Psoas muscle (tissue), 8 donors: ENCODE measurements around the gene GPATCH4. TPM values are rescaled to one million over a fixed set of nuclear protein-coding genes. Genes with fewer than 3 reads are reported as not detected.

Source experiments
- ATAC-seq, 4 donors: fragments of 200-7000 bp; cut with Tn5 transposase; one replicate each; pipeline ENCODE4 v1.9.1; 2020; ENCODE audit warnings: moderate library complexity in 3 of 4, mild to moderate bottlenecking in 2 of 4
- DNase-seq, 2 donors: peaks; one replicate each; pipeline ENCODE4 v3.0.0-alpha.2; 2020
- H3K27ac ChIP-seq: fragments of 200-600 bp; one replicate; pipeline ENCODE4 v1.8.0; 2022
- H3K27me3 ChIP-seq, 3 donors: fragments of 200-600 bp in 1 of 3; one replicate each; pipeline versions ENCODE4 v1.6.1 to v1.8.0; 2013 to 2022; ENCODE audit warnings: low read length in 2 of 3, mild to moderate bottlenecking in 2 of 3, moderate library complexity in 1 of 3; ENCODE audit not compliant: insufficient read depth in 3 of 3
- H3K36me3 ChIP-seq, 2 donors: fragments of 200-600 bp in 1 of 2; one replicate each; pipeline versions ENCODE4 v1.6.1 to v1.8.0; 2013 to 2022; ENCODE audit warnings: low read depth in 1 of 2, mild to moderate bottlenecking in 1 of 2, moderate library complexity in 1 of 2; ENCODE audit not compliant: insufficient read depth in 1 of 2
- H3K4me1 ChIP-seq: fragments of 200-600 bp; one replicate; pipeline ENCODE4 v1.8.0; 2022
- H3K4me3 ChIP-seq: fragments of 200-600 bp; one replicate; pipeline ENCODE4 v1.8.0; 2022; ENCODE audit warnings: mild to moderate bottlenecking
- H3K9me3 ChIP-seq: fragments of 200-600 bp; one replicate; pipeline ENCODE4 v1.8.0; 2022
- CTCF ChIP-seq: fragments of 200-600 bp; IDR thresholded peaks from one replicate; pipeline ENCODE4 v1.8.0; 2022; ENCODE audit warnings: antibody characterized with exemption
- WGBS, 3 donors: extraction: QIAGEN DNeasy Blood & Tissue Kit; methylation state at CpG; one replicate each; pipeline versions ENCODE4 v1.1.6 to v1.1.7; 2013; 5-methylcytosine and 5-hydroxymethylcytosine counted together
- intact Hi-C, 2 donors: fragments of 100-400 bp; cut with DNase I; formaldehyde crosslinking; loops; one replicate each; pipeline versions ENCODE4 v1.11.0 to v1.14.2; 2022
- polyA plus RNA-seq, 3 donors: library from polyadenylated mRNA; stranded (reverse); fragments of 200-250 nt; gene quantifications; one replicate each; pipeline ENCODE4 v1.2.3, GENCODE V29; 2013
- total RNA-seq, 4 donors: library from RNA; stranded (reverse); fragmentation: NEBNext Ultra II Directional in 2 of 4; extraction: Animal tissue kit (Norgen Biotek cat#: 25700) in 2 of 4; gene quantifications; one replicate each; pipeline versions ENCODE4 v1.2.1 to v1.2.4, GENCODE V29; 2021 to 2023
- donor health status: healthy with polysubstance abuse.
- donor health status: DM: no; HTN: no; CAD: no; lungs with moderate emphysema.
- donor health status: Bipolar disorder and iron deficiency.
- donor health status: healthy.
- donor health status: DM: yes; HTN: yes; CAD: no.
- donor health status: DM: no; HTN: no; CAD: no.
- donor health status: DM: no; HTN: no; CAD: no.
- donor health status: DM: yes; HTN: yes; CAD: no.

Gene GPATCH4
- total and polyA plus RNA-seq, 7 donors, result 30.6 to 110 (median 73.4) TPM

- no peak overlapping the region for H3K27ac ChIP-seq
- H3K4me1 ChIP-seq, result peaks cover 3% of the 10 kb centered on the region
- DNase-seq (no peak), ATAC-seq (no peak)
- no peaks in the 10 kb centered on the region for H3K36me3 ChIP-seq
- WGBS, 3 donors, result 83 to 88% (median 86%) methylated on average over 9 of the region's 9 CpGs
- no peaks in the 10 kb centered on the region for H3K9me3 ChIP-seq
- H3K27me3 ChIP-seq, result no peaks in the 10 kb centered on the region
- intact Hi-C loops, result loop anchor here in 1 of 2 donors (10.0 kb wide), 1 partner anchor 183 kb away; the partner anchor contains the start of gene RHBG
- TF ChIP-seq CTCF, result no peak
- H3K4me3 ChIP-seq, result no peak overlapping the region
These were observed 53.3 kb downstream of the GPATCH4 start for GRCh38 chr1:156547982-156548381.

- intact Hi-C loops, result loop anchor here in 1 of 2 donors (10.0 kb wide), 1 partner anchor 183 kb away; the partner anchor contains the start of gene RHBG
- no peaks in the 10 kb centered on the region for H3K36me3 ChIP-seq
- WGBS, 3 donors, result 66 to 98% (median 83%) methylated on average over 4 of the region's 4 CpGs
These were observed 53.8 kb downstream of the GPATCH4 start for GRCh38 chr1:156547434-156547833.

GRCh38 chr1:156546267-156546666 is 55.0 kb downstream of the GPATCH4 start:
- H3K27me3 ChIP-seq, result no peaks in the 10 kb centered on the region
- WGBS, 3 donors, result 82 to 97% (median 92%) methylated on average over 3 of the region's 3 CpGs
- H3K27ac ChIP-seq, result no peak overlapping the region
- intact Hi-C loops, result loop anchor here in 1 of 2 donors (10.0 kb wide), 1 partner anchor 181 kb away; the partner anchor contains the start of gene RHBG
- DNase-seq (no peak), ATAC-seq (peak in 3 of 4 donors; percentile 26 to 50 (median 28))
- no peaks in the 10 kb centered on the region for H3K36me3 ChIP-seq
- no peaks in the 10 kb centered on the region for H3K9me3 ChIP-seq
- H3K4me3 ChIP-seq, result no peak overlapping the region
- peaks cover 3% of the 10 kb centered on the region for H3K4me1 ChIP-seq
- no peak for TF ChIP-seq CTCF

More at GRCh38 chr1:156547434-156547833, 53.8 kb downstream of the GPATCH4 start:
- no peak overlapping the region for H3K27ac ChIP-seq
- no peaks in the 10 kb centered on the region for H3K9me3 ChIP-seq
- H3K4me1 ChIP-seq, result peaks cover 3% of the 10 kb centered on the region
- H3K27me3 ChIP-seq, result no peaks in the 10 kb centered on the region
- H3K4me3 ChIP-seq, result no peak overlapping the region
- DNase-seq (no peak), ATAC-seq (peak; percentile 36 to 71 (median 57))
- TF ChIP-seq CTCF, result no peak

- Histone ChIP-seq H3K27ac (no peak overlapping the region), H3K9me3 (no peaks in the 10 kb centered on the region), H3K36me3 (no peaks in the 10 kb centered on the region), H3K27me3 (no peaks in the 10 kb centered on the region), H3K4me1 (no peaks in the 10 kb centered on the region), H3K4me3 (no peak overlapping the region)
- ATAC-seq (no peak), DNase-seq (no peak)
- intact Hi-C loops, result loop anchor here in 1 of 2 donors (10.0 kb wide), 1 partner anchor 180 kb away; the partner anchor contains the start of gene RHBG
- WGBS, 3 donors, result 94 to 100% (median 98%) methylated on average over 3 of the region's 3 CpGs
- no peak for TF ChIP-seq CTCF
These were observed 56.6 kb downstream of the GPATCH4 start for GRCh38 chr1:156544592-156545102.

Other genes with a start within 250 kb of the GPATCH4 start
- gene RHBG, start 232.3 kb downstream of the GPATCH4 start, total RNA-seq, result not detected
- gene RHBG, start 232.3 kb downstream of the GPATCH4 start, polyA plus RNA-seq, result not detected
- gene MEF2D, start 100.7 kb downstream of the GPATCH4 start, total RNA-seq, result 100 to 1,000 TPM; 126 to 258 (median 188) TPM
- gene MEF2D, start 100.7 kb downstream of the GPATCH4 start, polyA plus RNA-seq, result 10 to 100 TPM; 43.1 to 65.3 (median 58.4) TPM
- gene IQGAP3, start 28.9 kb downstream of the GPATCH4 start, total RNA-seq, result under 1 TPM; 0.07 to 0.24 (median 0.16) TPM
- under 1 TPM; 0.01 to 0.17 (median 0.04) TPM for gene IQGAP3, start 28.9 kb downstream of the GPATCH4 start, polyA plus RNA-seq
- gene TTC24, start 21.8 kb downstream of the GPATCH4 start, total RNA-seq, result under 1 TPM in 1 of 4 donors, not detected in 3; 0.69 TPM
- gene TTC24, start 21.8 kb downstream of the GPATCH4 start, polyA plus RNA-seq, result under 1 TPM in 2 of 3 donors, not detected in 1; 0.12 to 0.13 TPM
- gene NAXE, start 9.7 kb downstream of the GPATCH4 start, total RNA-seq, result 10 to 100 TPM; 44.3 to 77.5 (median 70.8) TPM
- 10 to 100 TPM; 62.6 to 74.4 (median 67.5) TPM for gene NAXE, start 9.7 kb downstream of the GPATCH4 start, polyA plus RNA-seq
- gene HAPLN2, start 17.9 kb upstream of the GPATCH4 start, total RNA-seq, result 1 to 10 TPM in 1 of 4 donors, under 1 TPM in 3; 0.28 to 2.2 (median 0.58) TPM
- gene HAPLN2, start 17.9 kb upstream of the GPATCH4 start, polyA plus RNA-seq, result under 1 TPM; 0.56 to 0.79 (median 0.61) TPM
- gene BCAN, start 40.6 kb upstream of the GPATCH4 start, total RNA-seq, result under 1 TPM in 2 of 4 donors, not detected in 2; 0.27 to 0.36 TPM
- under 1 TPM in 2 of 3 donors, not detected in 1; 0.06 to 0.08 TPM for gene BCAN, start 40.6 kb upstream of the GPATCH4 start, polyA plus RNA-seq
- gene NES, start 75.9 kb upstream of the GPATCH4 start, total RNA-seq, result 100 to 1,000 TPM in 1 of 4 donors, 10 to 100 TPM in 3; 40.5 to 581 (median 80.2) TPM
- gene NES, start 75.9 kb upstream of the GPATCH4 start, polyA plus RNA-seq, result 10 to 100 TPM; 12.3 to 23.8 (median 17.2) TPM
- gene CRABP2, start 104.1 kb upstream of the GPATCH4 start, total RNA-seq, result 1 to 10 TPM in 2 of 4 donors, under 1 TPM in 1, not detected in 1; 0.71 to 1.7 (median 1.6) TPM
- gene CRABP2, start 104.1 kb upstream of the GPATCH4 start, polyA plus RNA-seq, result under 1 TPM; 0.13 to 0.57 (median 0.53) TPM
- gene METTL25B, start 127.0 kb upstream of the GPATCH4 start, total RNA-seq, result 10 to 100 TPM; 18.5 to 32.1 (median 28.5) TPM
- gene METTL25B, start 127.0 kb upstream of the GPATCH4 start, polyA plus RNA-seq, result 10 to 100 TPM; 22.1 to 31.5 (median 27.0) TPM
- gene ISG20L2, start 127.3 kb upstream of the GPATCH4 start, total RNA-seq, result 10 to 100 TPM in 3 of 4 donors, 1 to 10 TPM in 1; 7.4 to 19.8 (median 16.5) TPM
- 10 to 100 TPM in 2 of 3 donors, 1 to 10 TPM in 1; 7.6 to 20.4 (median 20.2) TPM for gene ISG20L2, start 127.3 kb upstream of the GPATCH4 start, polyA plus RNA-seq
- gene MRPL24, start 139.6 kb upstream of the GPATCH4 start, total RNA-seq, result 100 to 1,000 TPM in 2 of 4 donors, 10 to 100 TPM in 2; 86.1 to 137 (median 99.8) TPM
- 100 to 1,000 TPM; 140 to 174 (median 146) TPM for gene MRPL24, start 139.6 kb upstream of the GPATCH4 start, polyA plus RNA-seq
- 100 to 1,000 TPM; 164 to 240 (median 208) TPM for gene HDGF, start 150.2 kb upstream of the GPATCH4 start, total RNA-seq
- gene HDGF, start 150.2 kb upstream of the GPATCH4 start, polyA plus RNA-seq, result 100 to 1,000 TPM; 161 to 367 (median 163) TPM
- 10 to 100 TPM; 43.7 to 69.3 (median 64.0) TPM for gene PRCC, start 166.1 kb upstream of the GPATCH4 start, total RNA-seq
- gene PRCC, start 166.1 kb upstream of the GPATCH4 start, polyA plus RNA-seq, result 100 to 1,000 TPM in 1 of 3 donors, 10 to 100 TPM in 2; 46.8 to 107 (median 72.0) TPM
- under 1 TPM; 0.37 to 0.82 (median 0.60) TPM for gene SH2D2A, start 215.4 kb upstream of the GPATCH4 start, total RNA-seq
- under 1 TPM in 2 of 3 donors, not detected in 1; 0.25 to 0.26 TPM for gene SH2D2A, start 215.4 kb upstream of the GPATCH4 start, polyA plus RNA-seq